Measurements from ENCODE around the gene P2RX4.
"Not testable (repeated sequence)": the region's sequence is repeated elsewhere in the genome, so short reads cannot be mapped to it uniquely, and the experiment has no call there.

The P2RX4 gene

DNA sequence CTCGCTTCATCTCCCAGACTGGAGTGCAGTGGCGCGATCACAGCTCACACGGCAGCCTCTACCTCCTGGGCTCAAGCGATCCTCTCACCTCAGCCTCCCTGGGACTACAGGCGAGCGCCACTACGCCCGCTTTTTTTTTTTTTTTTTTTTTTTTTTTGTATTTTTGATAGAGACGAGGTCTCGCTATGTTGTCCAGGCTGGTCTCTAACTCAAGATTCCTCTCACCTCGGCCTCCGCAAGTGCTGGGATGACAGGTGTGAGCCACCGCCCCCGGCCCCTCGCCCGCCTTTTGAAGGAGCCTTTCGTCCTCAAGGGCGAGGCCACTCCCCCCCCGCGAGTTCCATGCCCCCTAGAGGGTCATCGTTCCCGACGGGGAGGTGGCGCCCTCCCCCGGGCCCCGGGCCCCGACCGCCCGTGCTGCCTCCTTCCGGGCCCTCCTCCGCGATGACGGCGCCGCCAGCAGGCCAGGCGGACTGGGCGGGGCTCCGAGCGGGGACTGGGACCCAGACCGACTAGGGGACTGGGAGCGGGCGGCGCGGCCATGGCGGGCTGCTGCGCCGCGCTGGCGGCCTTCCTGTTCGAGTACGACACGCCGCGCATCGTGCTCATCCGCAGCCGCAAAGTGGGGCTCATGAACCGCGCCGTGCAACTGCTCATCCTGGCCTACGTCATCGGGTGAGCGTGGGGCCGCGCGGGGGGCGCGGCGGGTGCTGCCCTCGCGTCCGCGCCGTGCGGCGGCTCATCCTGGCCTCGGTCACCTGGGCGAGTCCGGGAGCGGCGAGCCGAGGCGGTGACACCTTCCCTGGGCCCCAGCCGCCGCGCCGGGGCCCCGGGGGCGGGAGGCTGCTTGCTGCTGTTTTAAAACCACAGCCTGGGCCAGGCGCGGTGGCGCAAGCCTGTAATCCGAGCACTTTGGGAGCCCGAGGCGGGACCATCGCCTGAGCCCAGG lies at the start of gene P2RX4:
P2RX4 (plus strand) TSS at position 506 of the 949 bp plus-strand sequence; CDS start at position 542, 36 bp downstream.
- in situ Hi-C loops (cut with MboI; ENCODE audit: low sequenced_read_pairs), result no loop called here

GRCh38 chr12:121162384-121162783 lies 47.5 kb upstream of the P2RX4 start:
- in situ Hi-C loops (cut with MboI; ENCODE audit: low sequenced_read_pairs), result no loop called here

GRCh38 chr12:121162985-121163384 lies 46.9 kb upstream of the P2RX4 start:
- in situ Hi-C loops (cut with MboI; ENCODE audit: low sequenced_read_pairs), result no loop called here

DNA sequence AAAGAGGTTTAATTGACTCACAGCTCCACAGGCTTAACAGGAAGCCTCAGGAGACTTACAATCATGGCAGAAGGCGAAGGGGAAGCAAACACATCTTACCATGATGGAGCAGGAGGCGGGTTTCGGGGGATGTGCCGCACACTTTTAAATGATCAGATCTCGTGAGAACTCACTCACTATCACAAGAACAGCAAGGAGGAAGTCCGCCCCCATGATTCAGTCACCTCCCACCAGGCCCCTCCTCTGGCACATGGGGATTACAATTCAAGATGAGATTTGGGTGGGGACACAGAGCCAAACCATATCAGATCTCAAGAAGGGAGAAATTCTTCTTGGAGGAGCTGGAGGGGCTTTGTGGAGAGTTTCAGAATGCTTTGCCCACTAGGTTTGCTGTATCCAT lies 45.1 kb upstream of the P2RX4 start:
- in situ Hi-C loops (cut with MboI; ENCODE audit: low sequenced_read_pairs), result not testable (repeated sequence)

DNA sequence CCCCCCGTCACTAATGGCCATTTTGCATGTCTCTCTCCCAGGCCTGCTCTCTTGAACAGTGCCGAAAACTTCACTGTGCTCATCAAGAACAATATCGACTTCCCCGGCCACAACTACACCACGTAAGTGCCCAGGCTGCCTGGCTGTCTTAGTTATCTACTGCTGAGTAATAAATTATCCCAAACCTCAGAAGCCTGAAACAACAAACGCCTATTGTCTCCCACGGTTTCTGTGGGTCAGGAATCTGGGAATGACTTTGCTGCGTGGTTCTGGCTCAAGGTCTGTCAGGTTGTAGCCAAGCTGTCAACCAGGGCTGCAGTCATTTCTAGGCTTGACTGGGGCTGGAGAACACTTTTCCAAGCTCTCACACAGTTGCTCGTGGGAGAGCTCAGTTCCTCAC lies 44.6 kb upstream of the P2RX4 start:
- in situ Hi-C loops (cut with MboI; ENCODE audit: low sequenced_read_pairs), result no loop called here

- in situ Hi-C loops (cut with MboI; ENCODE audit: low sequenced_read_pairs), result no loop called here
Measured at GRCh38 chr12:121166356-121166755, 43.6 kb upstream of the P2RX4 start.

GRCh38 chr12:121167232-121167820 lies 42.6 kb upstream of the P2RX4 start:
- in situ Hi-C loops (cut with MboI; ENCODE audit: low sequenced_read_pairs), result no loop called here

- in situ Hi-C loops (cut with MboI; ENCODE audit: low sequenced_read_pairs), result no loop called here
Measured at GRCh38 chr12:121167951-121168350, 42.0 kb upstream of the P2RX4 start.

DNA sequence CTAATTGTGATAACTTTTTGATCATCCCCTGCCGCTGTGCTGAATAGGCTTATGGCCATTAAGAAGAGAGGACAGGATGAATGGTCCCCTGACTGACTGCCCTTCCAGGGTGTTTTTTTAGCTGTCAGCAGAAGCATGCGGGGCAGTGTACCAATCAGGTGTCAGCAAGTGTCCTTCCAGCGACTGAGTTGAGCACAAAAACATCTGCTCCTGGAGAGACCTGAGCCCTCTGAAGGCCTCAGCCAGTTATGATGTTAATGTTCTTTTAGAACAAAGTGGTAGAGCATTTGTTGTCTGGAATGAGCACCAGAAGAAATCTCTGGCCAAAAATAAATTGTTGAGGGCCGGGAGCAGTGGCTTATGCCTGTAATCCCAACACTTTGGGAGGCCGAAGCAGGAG lies 39.8 kb upstream of the P2RX4 start:
- in situ Hi-C loops (cut with MboI; ENCODE audit: low sequenced_read_pairs), result no loop called here

DNA sequence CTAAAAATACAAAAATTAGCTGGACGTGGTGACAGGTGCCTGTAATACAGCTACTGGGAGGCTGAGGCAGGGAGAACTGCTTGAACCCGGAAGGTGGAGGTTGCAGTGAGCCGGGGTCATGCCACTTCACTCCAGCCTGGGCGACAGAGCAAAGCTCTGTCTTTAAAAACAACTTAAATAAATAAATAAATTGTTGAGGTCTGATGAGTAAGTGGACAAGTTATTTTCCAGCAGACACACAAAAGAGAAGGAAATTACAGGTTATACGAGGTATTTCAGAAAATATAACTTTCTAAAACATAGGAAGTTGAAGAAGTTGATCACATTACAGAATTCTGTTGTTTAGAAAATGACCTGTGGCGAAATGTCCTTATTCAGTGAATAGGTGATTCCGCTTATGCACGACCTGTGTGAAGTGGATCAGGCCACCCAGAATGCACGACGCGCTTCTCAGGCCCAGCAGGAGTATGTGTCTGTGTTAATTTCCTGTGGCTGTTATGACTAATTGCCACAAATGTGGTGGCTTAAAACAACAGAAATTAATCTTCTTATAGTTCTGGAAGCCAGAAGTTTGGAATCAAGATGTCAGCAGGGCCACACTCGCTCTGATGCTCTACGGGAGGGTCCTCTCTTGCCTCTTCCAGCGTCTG lies 39.2 kb upstream of the P2RX4 start:
- in situ Hi-C loops (cut with MboI; ENCODE audit: low sequenced_read_pairs), result no loop called here

DNA sequence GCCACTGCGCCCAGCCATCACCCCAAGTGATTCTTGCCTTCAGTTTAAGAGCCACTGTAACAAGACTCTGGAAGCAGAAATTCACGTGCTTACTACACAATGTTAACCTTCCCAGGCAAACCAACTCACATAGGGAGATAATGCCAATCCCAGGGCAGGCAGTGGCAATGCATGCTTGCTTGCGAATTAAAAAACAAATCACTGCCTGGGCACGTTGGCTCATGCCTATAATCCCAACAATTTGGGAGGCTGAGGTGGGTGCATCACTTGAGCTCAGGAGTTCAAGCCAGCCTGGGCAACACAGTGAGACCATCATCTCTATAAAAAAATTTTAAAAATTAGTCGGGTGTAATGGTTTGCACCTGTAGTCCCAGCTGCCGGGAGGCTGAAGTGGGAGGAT lies 37.8 kb upstream of the P2RX4 start:
- in situ Hi-C loops (cut with MboI; ENCODE audit: low sequenced_read_pairs), result no loop called here

DNA sequence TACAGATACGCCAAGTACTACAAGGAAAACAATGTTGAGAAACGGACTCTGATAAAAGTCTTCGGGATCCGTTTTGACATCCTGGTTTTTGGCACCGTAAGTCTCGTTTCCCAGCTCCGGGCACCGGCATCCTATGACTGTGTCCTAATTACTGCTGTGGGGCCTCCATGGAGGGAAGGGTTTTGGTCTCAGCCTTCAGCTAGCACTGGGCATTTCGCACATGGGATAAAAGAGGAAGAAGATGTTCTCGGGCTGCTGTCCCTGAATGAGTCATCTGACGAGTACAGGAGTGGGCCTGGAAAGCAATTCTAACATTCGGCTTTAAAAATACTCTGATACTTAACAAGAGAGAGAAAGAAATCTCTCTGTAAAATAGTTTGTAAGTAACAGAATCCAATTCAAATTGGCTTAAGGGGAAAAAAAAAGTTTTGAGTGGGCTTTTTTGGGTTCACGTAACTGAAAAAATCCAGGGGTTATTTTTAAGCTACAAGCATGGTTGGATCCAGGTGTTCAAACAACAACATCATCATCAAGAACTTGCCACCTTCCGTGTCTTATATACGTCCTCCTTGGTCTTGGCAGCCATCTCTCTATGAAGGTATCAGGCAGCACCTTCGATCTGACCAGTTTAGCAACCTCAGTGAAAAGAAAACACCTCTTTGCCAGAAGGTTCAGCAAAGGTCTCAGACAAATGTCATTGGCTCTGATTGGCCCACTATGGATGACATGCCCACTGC lies 34.4 kb upstream of the P2RX4 start:
- in situ Hi-C loops (cut with MboI; ENCODE audit: low sequenced_read_pairs), result no loop called here

DNA sequence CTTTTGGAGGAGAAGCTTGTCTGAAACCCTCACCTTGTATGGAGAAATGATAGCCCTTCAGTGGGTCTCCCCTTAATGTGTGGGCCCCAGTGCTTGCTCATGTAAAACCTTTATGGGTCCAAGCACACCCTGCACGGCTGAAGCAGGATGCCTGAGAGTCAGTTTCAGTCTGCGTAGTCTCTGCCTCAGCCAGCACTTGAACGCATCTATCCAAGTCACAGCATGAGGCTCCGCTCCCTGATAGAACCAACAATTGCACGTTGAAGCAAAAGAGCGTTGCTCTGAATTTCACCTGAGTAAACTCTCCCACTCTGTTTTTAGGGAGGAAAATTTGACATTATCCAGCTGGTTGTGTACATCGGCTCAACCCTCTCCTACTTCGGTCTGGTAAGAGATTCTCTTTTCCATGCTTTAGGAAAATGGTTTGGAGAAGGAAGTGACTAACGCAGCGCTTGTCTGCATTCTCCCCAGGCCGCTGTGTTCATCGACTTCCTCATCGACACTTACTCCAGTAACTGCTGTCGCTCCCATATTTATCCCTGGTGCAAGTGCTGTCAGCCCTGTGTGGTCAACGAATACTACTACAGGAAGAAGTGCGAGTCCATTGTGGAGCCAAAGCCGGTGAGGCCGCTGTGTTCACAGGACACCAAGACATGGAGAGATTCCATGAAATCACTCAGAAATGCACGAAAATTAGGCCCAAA lies 33.0 kb upstream of the P2RX4 start:
- in situ Hi-C loops (cut with MboI; ENCODE audit: low sequenced_read_pairs), result no loop called here

GRCh38 chr12:121181181-121181580 lies 28.7 kb upstream of the P2RX4 start:
- in situ Hi-C loops (cut with MboI; ENCODE audit: low sequenced_read_pairs), result no loop called here

DNA sequence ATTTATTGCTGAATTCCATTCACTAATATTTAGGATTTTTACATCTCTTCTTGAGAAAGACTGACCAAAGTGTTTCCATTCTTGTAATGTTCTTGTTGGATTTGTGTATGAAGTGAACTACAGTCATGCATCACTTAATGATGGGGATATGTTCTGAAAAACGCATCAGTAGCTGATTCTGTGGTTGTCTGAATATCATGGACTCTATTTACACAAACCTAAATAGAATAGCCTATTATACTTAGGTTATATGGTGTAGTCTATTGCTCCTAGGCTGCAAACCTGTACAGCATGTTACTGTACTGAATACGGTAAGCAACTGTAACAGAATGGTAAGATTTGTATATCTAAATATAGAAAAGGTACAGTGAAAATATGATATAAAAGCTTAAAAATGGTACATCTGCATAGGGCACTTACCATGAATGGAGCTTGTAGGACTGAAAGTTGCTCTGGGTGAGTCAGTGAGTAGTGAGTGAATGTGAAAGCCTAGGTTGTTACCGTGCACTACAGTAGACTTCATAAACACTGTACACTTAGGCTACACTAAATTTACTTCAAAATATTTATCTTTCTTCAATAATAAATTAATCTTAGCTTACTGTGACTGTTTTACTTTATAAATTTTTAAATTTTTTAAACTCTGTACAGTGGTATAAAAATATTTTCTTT lies 27.6 kb upstream of the P2RX4 start:
- in situ Hi-C loops (cut with MboI; ENCODE audit: low sequenced_read_pairs), result no loop called here

GRCh38 chr12:121184425-121184824 lies 25.5 kb upstream of the P2RX4 start:
- in situ Hi-C loops (cut with MboI; ENCODE audit: low sequenced_read_pairs), result no loop called here

- in situ Hi-C loops (cut with MboI; ENCODE audit: low sequenced_read_pairs), result no loop called here
Measured at GRCh38 chr12:121184984-121185889, 24.7 kb upstream of the P2RX4 start.

- in situ Hi-C loops (cut with MboI; ENCODE audit: low sequenced_read_pairs), result no loop called here
Measured at GRCh38 chr12:121186826-121187225, 23.1 kb upstream of the P2RX4 start.

GRCh38 chr12:121187501-121187900 lies 22.4 kb upstream of the P2RX4 start:
- in situ Hi-C loops (cut with MboI; ENCODE audit: low sequenced_read_pairs), result no loop called here
